Trophoblast cell (in vitro differentiated cells and primary cell): Measurements from ENCODE around the gene EXOSC5.

ENCODE experiments used
- DNase-seq, 2 donors: peaks; one replicate each; pipeline ENCODE4 v3.0.0-alpha.2; 2016
- H2AFZ ChIP-seq: 2 replicates; pipeline ENCODE4 v1.6.1; 2013; ENCODE audit warnings: low read length, moderate library complexity, mild to moderate bottlenecking; ENCODE audit not compliant: insufficient read depth, poor library complexity
- H2AK5ac ChIP-seq: 2 replicates; pipeline ENCODE4 v1.6.1; 2013; ENCODE audit warnings: mild to moderate bottlenecking, low read length
- H2BK120ac ChIP-seq: 2 replicates; pipeline ENCODE4 v1.6.1; 2013; ENCODE audit warnings: low read length, mild to moderate bottlenecking, moderate library complexity; ENCODE audit not compliant: insufficient read depth, poor library complexity
- H2BK12ac ChIP-seq: 2 replicates; pipeline ENCODE4 v1.6.1; 2013; ENCODE audit warnings: mild to moderate bottlenecking, low read length, moderate library complexity
- H2BK5ac ChIP-seq: 2 replicates; pipeline ENCODE4 v1.6.1; 2013; ENCODE audit warnings: low read length, low read depth, moderate library complexity, mild to moderate bottlenecking; ENCODE audit not compliant: poor library complexity
- H3K14ac ChIP-seq: 2 replicates; pipeline ENCODE4 v1.6.1; 2013; ENCODE audit warnings: mild to moderate bottlenecking, low read length
- H3K18ac ChIP-seq: 2 replicates; pipeline ENCODE4 v1.6.1; 2013; ENCODE audit warnings: mild to moderate bottlenecking, low read length
- H3K23ac ChIP-seq: 2 replicates; pipeline ENCODE4 v1.6.1; 2013; ENCODE audit warnings: low read length
- H3K27ac ChIP-seq: 2 replicates; pipeline ENCODE4 v1.5.1; 2013; ENCODE audit warnings: low read depth, mild to moderate bottlenecking, inconsistent platforms, low read length, moderate library complexity
- H3K27me3 ChIP-seq: 2 replicates; pipeline ENCODE4 v1.6.1; 2013; ENCODE audit warnings: inconsistent platforms, mild to moderate bottlenecking, low read length, moderate library complexity; ENCODE audit not compliant: insufficient read depth
- H3K36me3 ChIP-seq, 2 experiments: 1 replicate in 1 of 2; 2 replicates in 1 of 2; pipeline ENCODE4 v1.6.1; 2013; ENCODE audit warnings: low read length in 2 of 2, mild to moderate bottlenecking in 2 of 2, moderate library complexity in 1 of 2; ENCODE audit not compliant: insufficient read depth in 2 of 2, control insufficient read depth in 1 of 2
- H3K4ac ChIP-seq: 2 replicates; pipeline ENCODE4 v1.6.1; 2013; ENCODE audit warnings: low read depth, mild to moderate bottlenecking, low read length, moderate library complexity
- H3K4me1 ChIP-seq, 2 experiments: 1 replicate in 1 of 2; 2 replicates in 1 of 2; pipeline ENCODE4 v1.6.1; 2013; ENCODE audit warnings: low read length in 2 of 2, mild to moderate bottlenecking in 2 of 2, moderate library complexity in 1 of 2; ENCODE audit not compliant: insufficient read depth in 2 of 2, control insufficient read depth in 1 of 2
- H3K4me2 ChIP-seq: 2 replicates; pipeline ENCODE4 v1.6.1; 2013; ENCODE audit warnings: inconsistent platforms, mild to moderate bottlenecking, low read length, moderate library complexity
- H3K4me3 ChIP-seq: 2 replicates; pipeline ENCODE4 v1.5.1; 2013; ENCODE audit warnings: mild to moderate bottlenecking, low read depth, low read length, inconsistent platforms
- H3K79me1 ChIP-seq: one replicate; pipeline ENCODE4 v1.6.1; 2013; ENCODE audit warnings: low read length
- H3K79me2 ChIP-seq: 2 replicates; pipeline ENCODE4 v1.6.1; 2013; ENCODE audit warnings: low read length, mild to moderate bottlenecking; ENCODE audit not compliant: control insufficient read depth, insufficient read depth, poor library complexity
- H3K9ac ChIP-seq: 2 replicates; pipeline ENCODE4 v1.6.1; 2013; ENCODE audit warnings: mild to moderate bottlenecking, low read length
- H3K9me3 ChIP-seq: 2 replicates; pipeline ENCODE4 v1.6.1; 2013; ENCODE audit warnings: low read depth, mild to moderate bottlenecking, control low read depth, inconsistent platforms, low read length; ENCODE audit not compliant: insufficient read depth
- H4K12ac ChIP-seq: 2 replicates; pipeline ENCODE4 v1.6.1; 2013; ENCODE audit warnings: low read depth, mild to moderate bottlenecking, low read length, moderate library complexity
- H4K8ac ChIP-seq: 2 replicates; pipeline ENCODE4 v1.6.1; 2013; ENCODE audit warnings: low read depth, mild to moderate bottlenecking, low read length, moderate library complexity
- H4K91ac ChIP-seq: one replicate; pipeline ENCODE4 v1.6.1; 2013; ENCODE audit warnings: low read depth, mild to moderate bottlenecking, low read length, moderate library complexity
- WGBS: extraction: QIAGEN DNeasy Blood & Tissue Kit; methylation state at CpG from one replicate; pipeline ENCODE4 v1.1.7; 2013; ENCODE audit warnings: missing lambda C conversion rate; ENCODE audit not compliant: insufficient read length, insufficient coverage; ENCODE audit errors: extremely low coverage; 5-methylcytosine and 5-hydroxymethylcytosine counted together

Gene EXOSC5

GRCh38 chr19:41377977-41378709 is 19.0 kb downstream of the EXOSC5 start:
- H3K18ac ChIP-seq, result no peak overlapping the region
- no peak overlapping the region for H2AK5ac ChIP-seq
- H2AFZ ChIP-seq, result no peak overlapping the region
- no peak overlapping the region for H3K4me3 ChIP-seq
- no peaks in the 10 kb centered on the region for H3K4me1 ChIP-seq
- no peak overlapping the region for H3K27ac ChIP-seq
- no peak overlapping the region for H2BK5ac ChIP-seq
- H3K79me1 ChIP-seq, result peaks cover 3% of the 10 kb centered on the region
- no peak overlapping the region for H3K23ac ChIP-seq
- H2BK12ac ChIP-seq, result no peak overlapping the region
- no peak overlapping the region for H4K8ac ChIP-seq
- peaks cover 0 to 2% of the 10 kb centered on the region in 2 experiments for H3K36me3 ChIP-seq
- no peak overlapping the region for H3K14ac ChIP-seq
- no peak overlapping the region for H2BK120ac ChIP-seq
- DNase-seq, result no peak
- no peaks in the 10 kb centered on the region for H3K27me3 ChIP-seq
- no CpG with 5 or more reads among the region's 9 CpGs for WGBS
- H4K91ac ChIP-seq, result no peak overlapping the region
- no peak overlapping the region for H3K9ac ChIP-seq
- H3K4me2 ChIP-seq, result no peak overlapping the region
- peaks cover 3% of the 10 kb centered on the region for H3K9me3 ChIP-seq
- H3K79me2 ChIP-seq, result no peaks in the 10 kb centered on the region
- no peak overlapping the region for H3K4ac ChIP-seq
- no peak overlapping the region for H4K12ac ChIP-seq

- Histone ChIP-seq H3K9ac (no peak overlapping the region), H3K27ac (no peak overlapping the region), H3K23ac (no peak overlapping the region), H3K79me2 (no peaks in the 10 kb centered on the region), H3K4ac (no peak overlapping the region), H3K4me2 (peak overlapping the region; percentile 86), H3K4me1 (no peaks in the 10 kb centered on the region), H3K4me3 (peak overlapping the region; percentile 69), H4K8ac (peak overlapping the region; percentile 75), H2BK120ac (no peak overlapping the region), H2BK12ac (no peak overlapping the region), H2AK5ac (no peak overlapping the region), H2BK5ac (no peak overlapping the region), H3K27me3 (no peaks in the 10 kb centered on the region), H3K18ac (no peak overlapping the region), H4K12ac (no peak overlapping the region), H4K91ac (no peak overlapping the region), H2AFZ (peak overlapping the region; percentile 79), H3K14ac (no peak overlapping the region), H3K36me3 (peaks cover 0 to 2% of the 10 kb centered on the region in 2 experiments), H3K9me3 (peaks cover 3% of the 10 kb centered on the region), H3K79me1 (peaks cover 3% of the 10 kb centered on the region)
- no peak for DNase-seq
- WGBS, result no CpG with 5 or more reads among the region's 8 CpGs
Observed at GRCh38 chr19:41376998-41377365, 20.2 kb downstream of the EXOSC5 start.

- Histone ChIP-seq H3K4ac (no peak within 1 kb of the TSS), H3K23ac (no peak within 1 kb of the TSS), H3K79me1 (peaks cover 3% of the 10 kb centered on the region), H2BK120ac (peak within 1 kb of the TSS; percentile 34), H3K27me3 (no peaks in the 10 kb centered on the region), H4K8ac (peak within 1 kb of the TSS; percentile 75), H3K9me3 (peaks cover 3% of the 10 kb centered on the region), H2AK5ac (no peak within 1 kb of the TSS), H3K27ac (no peak within 1 kb of the TSS), H3K4me3 (peak within 1 kb of the TSS; percentile 69), H4K12ac (peak within 1 kb of the TSS; percentile 34), H3K14ac (peak within 1 kb of the TSS; percentile 45), H3K36me3 (peaks cover 0 to 2% of the 10 kb centered on the region in 2 experiments), H2AFZ (peak within 1 kb of the TSS; percentile 79), H2BK12ac (no peak within 1 kb of the TSS), H2BK5ac (no peak within 1 kb of the TSS), H3K9ac (peak within 1 kb of the TSS; percentile 62), H3K4me1 (no peaks in the 10 kb centered on the region), H3K18ac (peak within 1 kb of the TSS; percentile 72), H3K79me2 (no peaks in the 10 kb centered on the region), H4K91ac (peak within 1 kb of the TSS; percentile 25), H3K4me2 (peak within 1 kb of the TSS; percentile 86)
- peak in 1 of 2 donors; percentile 60 for DNase-seq
- no CpG with 5 or more reads among the region's 47 CpGs for WGBS
Observed at GRCh38 chr19:41376241-41376997, 20.7 kb downstream of the EXOSC5 start, which contains the start of gene TMEM91. Gene TMEM91, plus strand, starts transcription at chr19:41376533. Its CDS starts 1,777 bp downstream, at chr19:41378310.

DNA sequence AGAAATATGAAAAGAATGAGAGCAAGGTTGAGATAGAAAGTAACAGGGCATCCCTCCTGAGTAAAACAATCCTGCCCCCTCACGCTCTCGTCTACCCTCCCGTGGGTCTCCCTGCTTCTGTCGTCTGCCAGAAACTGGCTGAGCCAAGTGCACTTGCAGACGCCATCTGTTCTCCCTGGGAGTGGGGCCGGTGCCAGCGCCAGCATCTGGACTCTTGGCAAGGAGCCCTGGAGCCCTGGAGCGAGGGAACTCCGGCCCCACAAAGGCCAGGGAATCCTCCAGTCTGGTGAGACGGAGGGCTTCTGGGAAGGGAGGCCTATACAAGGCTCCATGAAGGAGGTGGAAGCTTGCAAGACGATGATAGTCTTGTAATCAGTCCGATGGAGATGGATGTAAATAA is 23.2 kb downstream of the EXOSC5 start:
- no peak overlapping the region for H3K4me2 ChIP-seq
- peak; percentile 60 to 72 for DNase-seq
- no peak overlapping the region for H3K14ac ChIP-seq
- no peak overlapping the region for H3K23ac ChIP-seq
- H3K36me3 ChIP-seq, result peaks cover 0 to 2% of the 10 kb centered on the region in 2 experiments
- no peak overlapping the region for H3K27ac ChIP-seq
- H2BK12ac ChIP-seq, result no peak overlapping the region
- H3K18ac ChIP-seq, result no peak overlapping the region
- H3K4me1 ChIP-seq, result no peaks in the 10 kb centered on the region
- H4K8ac ChIP-seq, result no peak overlapping the region
- no peak overlapping the region for H2BK5ac ChIP-seq
- no peak overlapping the region for H3K9ac ChIP-seq
- H3K27me3 ChIP-seq, result no peaks in the 10 kb centered on the region
- H4K91ac ChIP-seq, result no peak overlapping the region
- H4K12ac ChIP-seq, result no peak overlapping the region
- no CpG with 5 or more reads among the region's 12 CpGs for whole genome bisulfite sequencing
- no peak overlapping the region for H2BK120ac ChIP-seq
- peaks cover 3% of the 10 kb centered on the region for H3K9me3 ChIP-seq
- H2AFZ ChIP-seq, result no peak overlapping the region
- H2AK5ac ChIP-seq, result no peak overlapping the region
- H3K79me2 ChIP-seq, result no peaks in the 10 kb centered on the region
- no peak overlapping the region for H3K4ac ChIP-seq
- peaks cover 3% of the 10 kb centered on the region for H3K79me1 ChIP-seq
- no peak overlapping the region for H3K4me3 ChIP-seq
